Ascending aorta (tissue), 2 donors: Measurements from ENCODE around the gene AK2. TPM values are rescaled to one million over a fixed set of nuclear protein-coding genes. Genes with fewer than 3 reads are reported as not detected.
"Not testable (repeated sequence)": the region's sequence is repeated elsewhere in the genome, so short reads cannot be mapped to it uniquely, and the experiment has no call there.

Experiments used
- DNase-seq, 2 donors: peaks; one replicate each; pipeline ENCODE4 v3.0.0-alpha.2; 2019; ENCODE audit warnings: low spot score in 2 of 2
- H3K27ac ChIP-seq, 2 donors: fragments of 200-600 bp; sonication (generic); one replicate each; pipeline ENCODE4 v1.5.1; 2016 to 2017; ENCODE audit warnings: mild to moderate bottlenecking in 1 of 2
- H3K27me3 ChIP-seq: fragments of 200-600 bp; sonication (generic); one replicate; pipeline ENCODE4 v1.5.1; 2017
- H3K36me3 ChIP-seq, 2 donors: fragments of 200-600 bp; sonication (generic); one replicate each; pipeline ENCODE4 v1.5.1; 2016
- H3K4me1 ChIP-seq, 2 donors: fragments of 200-600 bp; sonication (generic); one replicate each; pipeline ENCODE4 v1.5.1; 2016 to 2017; ENCODE audit warnings: mild to moderate bottlenecking in 1 of 2
- H3K4me3 ChIP-seq, 2 donors: fragments of 200-600 bp; sonication (generic); one replicate each; pipeline ENCODE4 v1.5.1; 2016 to 2017; ENCODE audit warnings: mild to moderate bottlenecking in 1 of 2
- H3K9me3 ChIP-seq, 2 donors: fragments of 200-600 bp; sonication (generic); one replicate each; pipeline ENCODE4 v1.5.1; 2016
- CTCF ChIP-seq, 3 experiments: fragments of 200-600 bp in 2 of 3; fragments of 450-650 bp in 1 of 3; sonication (generic) in 2 of 3; IDR thresholded peaks; one replicate each; pipeline ENCODE4 v1.5.1; 2016 to 2019; ENCODE audit warnings: antibody characterized with exemption in 3 of 3, mild to moderate bottlenecking in 1 of 3, moderate library complexity in 1 of 3
- intact Hi-C: fragments of 100-400 bp; cut with DNase I; formaldehyde crosslinking; loops from one replicate; pipeline ENCODE4 v1.15.1; 2023
- total RNA-seq: library from RNA; depleted of rRNA; stranded (reverse); fragments of >200 nt; gene quantifications from one replicate; pipeline ENCODE4 v1.1.0, GENCODE V29; 2016

AK2 gene
- total RNA-seq, 1 donor from 2014 or later: 68.4 TPM

GRCh38 chr1:33001282-33001681 lies 35.4 kb downstream of the AK2 start:
- Histone ChIP-seq H3K9me3 (no peaks in the 10 kb centered on the region), H3K27me3 (no peaks in the 10 kb centered on the region), H3K36me3 (no peaks in the 10 kb centered on the region), H3K4me1 (peaks cover 0 to 6% of the 10 kb centered on the region in 2 donors), H3K27ac (no peak overlapping the region), H3K4me3 (no peak overlapping the region)
- intact Hi-C loops: no loop called here
- no peak for DNase-seq
- TF ChIP-seq CTCF (IDR thresholded peaks at IDR 0.05): no peak

GRCh38 chr1:33000427-33001026 lies 36.2 kb downstream of the AK2 start:
- no peaks in the 10 kb centered on the region for H3K27me3 ChIP-seq
- TF ChIP-seq CTCF (IDR thresholded peaks at IDR 0.05): no peak
- no peak overlapping the region for H3K27ac ChIP-seq
- H3K36me3 ChIP-seq: no peaks in the 10 kb centered on the region
- H3K4me1 ChIP-seq: peaks cover 0 to 6% of the 10 kb centered on the region in 2 donors
- intact Hi-C loops: no loop called here
- H3K4me3 ChIP-seq: no peak overlapping the region
- H3K9me3 ChIP-seq: no peaks in the 10 kb centered on the region
- DNase-seq: no peak

GRCh38 chr1:32998997-32999396 lies 37.7 kb downstream of the AK2 start:
- intact Hi-C loops: no loop called here

GRCh38 chr1:32998064-32998463 lies 38.6 kb downstream of the AK2 start:
- Histone ChIP-seq H3K9me3 (no peaks in the 10 kb centered on the region), H3K27me3 (no peaks in the 10 kb centered on the region), H3K36me3 (no peaks in the 10 kb centered on the region), H3K27ac (peak overlapping the region in 1 of 2 donors; percentile 62), H3K4me1 (peaks cover 0 to 6% of the 10 kb centered on the region in 2 donors), H3K4me3 (no peak overlapping the region)
- intact Hi-C loops: no loop called here
- DNase-seq: no peak
- no peak for TF ChIP-seq CTCF (IDR thresholded peaks at IDR 0.05)

More at GRCh38 chr1:32998997-32999396, 37.7 kb downstream of the AK2 start:
- peaks cover 0 to 6% of the 10 kb centered on the region in 2 donors for H3K4me1 ChIP-seq
- no peak for TF ChIP-seq CTCF (IDR thresholded peaks at IDR 0.05)
- H3K36me3 ChIP-seq: no peaks in the 10 kb centered on the region
- no peaks in the 10 kb centered on the region for H3K9me3 ChIP-seq
- no peak overlapping the region for H3K27ac ChIP-seq
- DNase-seq: no peak
- H3K4me3 ChIP-seq: no peak overlapping the region
- H3K27me3 ChIP-seq: no peaks in the 10 kb centered on the region

GRCh38 chr1:32997381-32997891 lies 39.2 kb downstream of the AK2 start:
- H3K27me3 ChIP-seq: no peaks in the 10 kb centered on the region
- no peak for TF ChIP-seq CTCF (IDR thresholded peaks at IDR 0.05)
- H3K4me3 ChIP-seq: no peak overlapping the region
- no peaks in the 10 kb centered on the region for H3K36me3 ChIP-seq
- no peaks in the 10 kb centered on the region for H3K9me3 ChIP-seq
- DNase-seq: no peak
- peak overlapping the region; percentile 10 to 62 for H3K27ac ChIP-seq
- intact Hi-C loops: no loop called here
- peaks cover 0 to 12% of the 10 kb centered on the region in 2 donors for H3K4me1 ChIP-seq

GRCh38 chr1:32993324-32993636 lies 43.4 kb downstream of the AK2 start:
- peak overlapping the region; percentile 20 to 23 for H3K27ac ChIP-seq
- DNase-seq, H3K9me3 ChIP-seq, H3K27me3 ChIP-seq, intact Hi-C loops, H3K4me3 ChIP-seq, H3K36me3 ChIP-seq: not testable (repeated sequence)
- peaks cover 0 to 31% of the 10 kb centered on the region in 2 donors for H3K4me1 ChIP-seq
